ENCODE data around the gene GOT1.

Gene GOT1

GRCh38 chr10:99430116-99430450 is 341 bp downstream of the GOT1 start:
- no peak for DNase-seq (ENCODE audit: extremely low spot score)
- POLR2A ChIA-PET: interaction anchor here (0.7 kb wide), 1 partner anchor 13 kb away, joined by 8 read pairs; no protein-coding TSS in a partner anchor
- CTCF ChIA-PET: interaction anchor here (1.0 to 2.2 kb wide), 8 partner anchors 9 to 962 kb away, joined by 3 to 10 read pairs (median 4); no protein-coding TSS in a partner anchor
- TF ChIP-seq, protein P1, sequence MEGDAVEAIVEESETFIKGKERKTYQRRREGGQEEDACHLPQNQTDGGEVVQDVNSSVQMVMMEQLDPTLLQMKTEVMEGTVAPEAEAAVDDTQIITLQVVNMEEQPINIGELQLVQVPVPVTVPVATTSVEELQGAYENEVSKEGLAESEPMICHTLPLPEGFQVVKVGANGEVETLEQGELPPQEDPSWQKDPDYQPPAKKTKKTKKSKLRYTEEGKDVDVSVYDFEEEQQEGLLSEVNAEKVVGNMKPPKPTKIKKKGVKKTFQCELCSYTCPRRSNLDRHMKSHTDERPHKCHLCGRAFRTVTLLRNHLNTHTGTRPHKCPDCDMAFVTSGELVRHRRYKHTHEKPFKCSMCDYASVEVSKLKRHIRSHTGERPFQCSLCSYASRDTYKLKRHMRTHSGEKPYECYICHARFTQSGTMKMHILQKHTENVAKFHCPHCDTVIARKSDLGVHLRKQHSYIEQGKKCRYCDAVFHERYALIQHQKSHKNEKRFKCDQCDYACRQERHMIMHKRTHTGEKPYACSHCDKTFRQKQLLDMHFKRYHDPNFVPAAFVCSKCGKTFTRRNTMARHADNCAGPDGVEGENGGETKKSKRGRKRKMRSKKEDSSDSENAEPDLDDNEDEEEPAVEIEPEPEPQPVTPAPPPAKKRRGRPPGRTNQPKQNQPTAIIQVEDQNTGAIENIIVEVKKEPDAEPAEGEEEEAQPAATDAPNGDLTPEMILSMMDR (IDR thresholded peaks at IDR 0.05; ENCODE audit: control extremely low read depth, extremely low read depth, low read depth, missing control alignments): no peak

GRCh38 chr10:99429517-99430095 is 818 bp downstream of the GOT1 start:
- TF ChIP-seq, protein P1 (IDR thresholded peaks at IDR 0.05; ENCODE audit: control extremely low read depth, extremely low read depth, low read depth, missing control alignments): no peak
- POLR2A ChIA-PET: interaction anchor here (0.6 to 0.7 kb wide), 2 partner anchors 13 to 50 kb away, joined by 3 to 8 read pairs; no protein-coding TSS in a partner anchor
- DNase-seq (ENCODE audit: extremely low spot score): no peak
- CTCF ChIA-PET: interaction anchor here (0.7 to 2.2 kb wide), 9 partner anchors 9 to 962 kb away, joined by 3 to 10 read pairs (median 4); no protein-coding TSS in a partner anchor

DNA sequence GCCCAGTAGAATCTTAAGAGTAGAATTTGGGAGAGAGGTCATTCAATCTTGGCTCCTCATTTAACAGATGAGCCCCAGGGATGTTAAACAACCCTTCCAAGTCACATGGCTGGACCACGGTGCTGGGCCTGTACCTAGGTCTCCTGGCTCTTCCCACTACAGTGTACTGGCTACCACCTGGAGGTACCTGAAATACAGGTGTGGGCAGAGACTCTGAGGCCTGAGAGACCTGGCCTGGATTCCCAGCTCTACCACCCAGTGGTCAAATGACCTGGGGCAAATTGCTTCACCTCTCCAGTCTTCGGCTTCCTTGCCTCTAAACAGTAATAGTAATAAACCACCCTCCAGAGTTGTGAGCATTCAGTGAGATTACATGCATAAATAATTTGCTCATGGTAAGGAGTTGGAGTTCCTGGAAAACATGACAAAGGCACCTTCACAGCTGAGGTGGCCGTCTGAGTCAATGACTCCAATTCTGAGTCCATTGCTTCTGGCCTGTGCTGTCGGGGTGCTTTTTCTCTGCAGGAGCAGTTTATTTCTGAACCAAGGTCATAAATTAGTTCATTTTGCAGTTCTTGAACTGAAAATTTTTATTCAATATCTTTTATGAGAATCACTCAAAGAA is 2.7 kb downstream of the GOT1 start:
- CTCF ChIA-PET: interaction anchor here (0.9 kb wide), 1 partner anchor 9 kb away, joined by 3 read pairs; no protein-coding TSS in a partner anchor
- TF ChIP-seq, protein P1 (IDR thresholded peaks at IDR 0.05; ENCODE audit: control extremely low read depth, extremely low read depth, low read depth, missing control alignments): no peak
- POLR2A ChIA-PET: no interaction called here
- no peak for DNase-seq (ENCODE audit: extremely low spot score)

DNA sequence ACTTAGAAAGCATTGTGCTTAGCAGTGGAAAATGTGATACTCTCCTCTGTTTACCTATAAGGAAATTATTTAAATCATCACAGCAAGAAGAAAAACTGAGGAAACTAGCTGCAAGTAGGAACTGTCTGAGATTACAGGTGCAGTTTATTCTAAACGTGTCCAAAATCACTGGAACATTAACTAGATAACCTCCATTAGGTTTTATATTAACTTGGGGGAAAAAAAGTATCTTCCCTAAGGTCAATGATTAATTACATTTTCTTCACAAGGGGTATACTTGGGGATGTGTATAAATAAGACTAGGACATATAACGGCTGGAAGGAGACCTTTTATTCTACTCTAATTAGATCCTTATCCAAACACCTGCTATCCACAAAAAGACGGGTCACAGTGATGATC is 3.7 kb downstream of the GOT1 start:
- DNase-seq (ENCODE audit: extremely low spot score): no peak
- ChIA-PET POLR2A (no interaction called here), CTCF (interaction anchor here (1.4 to 2.0 kb wide), 2 partner anchors 9 to 15 kb away, joined by 3 to 14 read pairs; no protein-coding TSS in a partner anchor)
- TF ChIP-seq, protein P1 (IDR thresholded peaks at IDR 0.05; ENCODE audit: control extremely low read depth, extremely low read depth, low read depth, missing control alignments): no peak

- no peak for DNase-seq (ENCODE audit: extremely low spot score)
- ChIA-PET POLR2A (no interaction called here), CTCF (interaction anchor here (1.1 to 2.0 kb wide), 3 partner anchors 11 to 958 kb away, joined by 3 to 14 read pairs (median 3); no protein-coding TSS in a partner anchor)
- TF ChIP-seq, protein P1 (IDR thresholded peaks at IDR 0.05; ENCODE audit: control extremely low read depth, extremely low read depth, low read depth, missing control alignments): no peak
Measured at GRCh38 chr10:99425204-99425603, 5.2 kb downstream of the GOT1 start.

DNA sequence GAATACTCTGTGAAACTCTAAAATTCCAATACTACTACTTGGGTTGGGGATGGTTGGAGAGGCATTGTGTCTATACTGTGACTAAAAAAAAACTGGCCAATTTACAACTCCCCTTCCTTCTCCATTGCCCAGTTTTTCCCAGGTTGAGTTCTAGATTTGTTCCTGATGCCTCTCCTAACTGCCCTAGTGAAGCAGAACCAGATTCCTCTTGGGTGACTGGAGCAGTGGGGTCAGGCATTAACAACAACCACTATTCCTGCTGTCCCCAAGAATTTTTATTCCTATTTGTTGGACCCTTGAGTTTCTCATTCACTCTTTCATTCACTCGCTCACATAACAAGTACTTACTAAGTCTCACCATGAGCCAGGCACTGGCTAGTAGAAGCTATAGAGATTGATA is 5.8 kb downstream of the GOT1 start:
- no peak for DNase-seq (ENCODE audit: extremely low spot score)
- ChIA-PET POLR2A (no interaction called here), CTCF (interaction anchor here (1.1 kb wide), 1 partner anchor 958 kb away, joined by 3 read pairs; no protein-coding TSS in a partner anchor)
- TF ChIP-seq, protein P1 (IDR thresholded peaks at IDR 0.05; ENCODE audit: control extremely low read depth, extremely low read depth, low read depth, missing control alignments): no peak

Measured in GM10248 (cell line).